Hepatic stellate cell (primary cell): ENCODE data around the gene KCNH2.

Source experiments
- DNase-seq: peaks from one replicate; pipeline ENCODE4 v3.0.0; 2011; ENCODE audit warnings: low spot score

The KCNH2 gene

GRCh38 chr7:150947761-150948651, 30.1 kb downstream of the KCNH2 start:
- no peak for DNase-seq

- no peak for DNase-seq
Measured at GRCh38 chr7:150947241-150947745, 30.8 kb downstream of the KCNH2 start.

GRCh38 chr7:150946421-150947240, 31.5 kb downstream of the KCNH2 start:
- no peak for DNase-seq

- no peak for DNase-seq
Measured at GRCh38 chr7:150945853-150946420, 32.2 kb downstream of the KCNH2 start.

GRCh38 chr7:150945171-150945852, 32.8 kb downstream of the KCNH2 start:
- DNase-seq, result no peak

- DNase-seq, result no peak
Measured at GRCh38 chr7:150944066-150945042, 33.8 kb downstream of the KCNH2 start.

GRCh38 chr7:150943453-150943814, 34.7 kb downstream of the KCNH2 start:
- DNase-seq, result no peak

- DNase-seq, result no peak
Measured at GRCh38 chr7:150942591-150943452, 35.3 kb downstream of the KCNH2 start.

- no peak for DNase-seq
Measured at GRCh38 chr7:150942001-150942590, 36.0 kb downstream of the KCNH2 start.

- DNase-seq, result no peak
Measured at GRCh38 chr7:150941351-150942000, 36.6 kb downstream of the KCNH2 start.

GRCh38 chr7:150940431-150941102, 37.6 kb downstream of the KCNH2 start:
- DNase-seq, result no peak

GRCh38 chr7:150939466-150939865, 38.7 kb downstream of the KCNH2 start:
- DNase-seq, result no peak

- no peak for DNase-seq
Measured at GRCh38 chr7:150939052-150939451, 39.1 kb downstream of the KCNH2 start.

- DNase-seq, result no peak
Measured at GRCh38 chr7:150938566-150938965, 39.6 kb downstream of the KCNH2 start.

- DNase-seq, result no peak
Measured at GRCh38 chr7:150937848-150938561, 40.1 kb downstream of the KCNH2 start.

GRCh38 chr7:150936018-150936417, 42.1 kb downstream of the KCNH2 start:
- no peak for DNase-seq

GRCh38 chr7:150935149-150935548, 43.0 kb downstream of the KCNH2 start:
- DNase-seq, result no peak
